Keratinocyte (primary cell): ENCODE results near the gene FARP2. TPM values are rescaled to one million over a fixed set of nuclear protein-coding genes. Genes with fewer than 3 reads are reported as not detected.

Experiments
- DNase-seq: peaks from one replicate; pipeline ENCODE4 v3.0.0-alpha.2; 2011; ENCODE audit warnings: low read depth, missing footprints, low spot score
- FAIRE-seq: peaks from 2 replicates; lab custom pipeline; 2011; peaks lifted over from hg19 to GRCh38; lab: Jason Lieb, UNC
- H2AFZ ChIP-seq: 2 replicates; pipeline ENCODE4 v1.6.0; 2012; ENCODE audit warnings: low read length, control low read depth, inconsistent platforms; ENCODE audit not compliant: control insufficient read depth
- H3K27ac ChIP-seq: 2 replicates; pipeline ENCODE4 v1.5.1; 2011; ENCODE audit warnings: low read length; ENCODE audit not compliant: control insufficient read depth, insufficient read depth
- H3K27me3 ChIP-seq: 3 replicates; pipeline ENCODE4 v1.6.0; 2011; ENCODE audit warnings: low read length; ENCODE audit not compliant: control insufficient read depth, insufficient read depth; ENCODE audit errors: extremely low read depth
- H3K36me3 ChIP-seq, 2 experiments: 2 replicates in 1 of 2; 3 replicates in 1 of 2; pipeline ENCODE4 v1.5.1; 2011; ENCODE audit warnings: low read length in 2 of 2, mild to moderate bottlenecking in 1 of 2; ENCODE audit not compliant: control insufficient read depth in 2 of 2, insufficient read depth in 2 of 2; ENCODE audit errors: extremely low read depth in 1 of 2
- H3K4me1 ChIP-seq: 3 replicates; pipeline ENCODE4 v1.5.1; 2011; ENCODE audit warnings: low read length; ENCODE audit not compliant: control insufficient read depth, insufficient read depth; ENCODE audit errors: extremely low read depth
- H3K4me2 ChIP-seq: 3 replicates; pipeline ENCODE4 v1.6.0; 2011; ENCODE audit warnings: low read depth, low read length; ENCODE audit not compliant: control insufficient read depth, insufficient read depth; ENCODE audit errors: extremely low read depth
- H3K4me3 ChIP-seq, 3 experiments: fragments of 200-600 bp in 1 of 3; sonication (generic) in 1 of 3; 2 replicates in 2 of 3; 3 replicates in 1 of 3; pipeline ENCODE4 v1.5.1; 2011 to 2016; ENCODE audit warnings: low read length in 3 of 3, mild to moderate bottlenecking in 3 of 3, control low read depth in 2 of 3, inconsistent platforms in 1 of 3, low read depth in 1 of 3, mixed read lengths in 1 of 3, mixed run types in 1 of 3, moderate library complexity in 1 of 3; ENCODE audit not compliant: control insufficient read depth in 2 of 3, insufficient read depth in 2 of 3; ENCODE audit errors: extremely low read depth in 1 of 3
- H3K79me2 ChIP-seq: 2 replicates; pipeline ENCODE4 v1.6.0; 2012; ENCODE audit warnings: low read length; ENCODE audit not compliant: control insufficient read depth, insufficient read depth
- H3K9ac ChIP-seq: 3 replicates; pipeline ENCODE4 v1.6.0; 2011; ENCODE audit warnings: low read length; ENCODE audit not compliant: control insufficient read depth, insufficient read depth; ENCODE audit errors: extremely low read depth
- H3K9me1 ChIP-seq: 3 replicates; pipeline ENCODE4 v1.6.0; 2011; ENCODE audit warnings: low read length; ENCODE audit not compliant: control insufficient read depth, insufficient read depth; ENCODE audit errors: extremely low read depth
- H3K9me3 ChIP-seq: 2 replicates; pipeline ENCODE4 v1.5.1; 2012; ENCODE audit warnings: low read depth, low read length; ENCODE audit not compliant: control insufficient read depth
- H4K20me1 ChIP-seq: 3 replicates; pipeline ENCODE4 v1.6.0; 2011; ENCODE audit warnings: low read length; ENCODE audit not compliant: control insufficient read depth, insufficient read depth; ENCODE audit errors: extremely low read depth
- EZH2 ChIP-seq: IDR thresholded peaks from one replicate; pipeline ENCODE4 v1.6.1; 2012; ENCODE audit warnings: inconsistent platforms, mild to moderate bottlenecking, low read length, moderate library complexity
- dilution Hi-C: fragments of 300-500 bp; cut with MboI; formaldehyde crosslinking; loops from one replicate; pipeline ENCODE4 v1.7.0; 2020; ENCODE audit warnings: low sequenced_read_pairs; ENCODE audit not compliant: extremely low pct_ligation_motif_present
- polyA plus RNA-seq, 5 experiments: library from polyadenylated mRNA; depleted of rRNA in 3 of 5; stranded (reverse) in 3 of 5; stranded (forward) in 1 of 5; unstranded in 1 of 5; fragments of >200 nt; gene quantifications; 1 replicate in 1 of 5; 2 replicates in 3 of 5; 3 replicates in 1 of 5; pipeline versions ENCODE4 v1.2.1 to v1.2.3, GENCODE V29; 2011 to 2012; ENCODE audit warnings: missing spikeins in 2 of 5, low read depth in 1 of 5, low replicate concordance in 1 of 5
- TF ChIP-seq, protein P1 (sequence below), 3 experiments: IDR thresholded peaks in 1 of 3; conservative IDR thresholded peaks in 1 of 3; optimal IDR thresholded peaks in 1 of 3; 2 replicates in 2 of 3; 3 replicates in 1 of 3; pipeline versions ENCODE3 to v1.5.1; 2011; ENCODE audit warnings: low read length in 3 of 3, mild to moderate bottlenecking in 3 of 3, moderate library complexity in 2 of 3, control low read depth in 1 of 3, inconsistent platforms in 1 of 3; ENCODE audit not compliant: insufficient read depth in 2 of 3; ENCODE audit errors: extremely low read depth in 1 of 3

FARP2 gene
- polyA plus RNA-seq, 1 donor (not counting 4 experiments of a cell fraction or from before 2014, with no cell fraction given), result 39.3 TPM

GRCh38 chr2:241501099-241501541 is 145.0 kb downstream of the FARP2 start:
- FAIRE-seq (no peak), DNase-seq (no peak)
- Histone ChIP-seq H3K27ac (no peak overlapping the region), H3K9me1 (no peaks in the 10 kb centered on the region), H3K36me3 (peaks cover 22 to 39% of the 10 kb centered on the region in 2 experiments), H3K4me3 (no peak overlapping the region), H2AFZ (no peak overlapping the region), H3K4me2 (no peak overlapping the region), H3K79me2 (peaks cover 50% of the 10 kb centered on the region), H3K4me1 (no peaks in the 10 kb centered on the region), H3K9ac (no peak overlapping the region), H3K27me3 (no peaks in the 10 kb centered on the region), H3K9me3 (no peaks in the 10 kb centered on the region), H4K20me1 (peaks cover 27% of the 10 kb centered on the region)
- dilution Hi-C loops, result no loop called here
- no peak for TF ChIP-seq EZH2
- TF ChIP-seq, protein P1, sequence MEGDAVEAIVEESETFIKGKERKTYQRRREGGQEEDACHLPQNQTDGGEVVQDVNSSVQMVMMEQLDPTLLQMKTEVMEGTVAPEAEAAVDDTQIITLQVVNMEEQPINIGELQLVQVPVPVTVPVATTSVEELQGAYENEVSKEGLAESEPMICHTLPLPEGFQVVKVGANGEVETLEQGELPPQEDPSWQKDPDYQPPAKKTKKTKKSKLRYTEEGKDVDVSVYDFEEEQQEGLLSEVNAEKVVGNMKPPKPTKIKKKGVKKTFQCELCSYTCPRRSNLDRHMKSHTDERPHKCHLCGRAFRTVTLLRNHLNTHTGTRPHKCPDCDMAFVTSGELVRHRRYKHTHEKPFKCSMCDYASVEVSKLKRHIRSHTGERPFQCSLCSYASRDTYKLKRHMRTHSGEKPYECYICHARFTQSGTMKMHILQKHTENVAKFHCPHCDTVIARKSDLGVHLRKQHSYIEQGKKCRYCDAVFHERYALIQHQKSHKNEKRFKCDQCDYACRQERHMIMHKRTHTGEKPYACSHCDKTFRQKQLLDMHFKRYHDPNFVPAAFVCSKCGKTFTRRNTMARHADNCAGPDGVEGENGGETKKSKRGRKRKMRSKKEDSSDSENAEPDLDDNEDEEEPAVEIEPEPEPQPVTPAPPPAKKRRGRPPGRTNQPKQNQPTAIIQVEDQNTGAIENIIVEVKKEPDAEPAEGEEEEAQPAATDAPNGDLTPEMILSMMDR (optimal IDR thresholded peaks at IDR 0.05 in 1 of 3, IDR thresholded peaks at IDR 0.05 in 1 of 3, conservative IDR thresholded peaks at IDR 0.05 in 1 of 3; ENCODE audit: extremely low read depth in 1 of 3, insufficient read depth in 2 of 3, low read length in 3 of 3), result no peak

GRCh38 chr2:241501551-241501950 is 145.5 kb downstream of the FARP2 start:
- dilution Hi-C loops, result no loop called here
- H4K20me1 ChIP-seq, result peaks cover 28% of the 10 kb centered on the region
- H3K4me1 ChIP-seq, result no peaks in the 10 kb centered on the region
- no peak for DNase-seq
- H2AFZ ChIP-seq, result no peak overlapping the region
- H3K4me3 ChIP-seq, result no peak overlapping the region
- FAIRE-seq, result no peak
- H3K79me2 ChIP-seq, result peaks cover 54% of the 10 kb centered on the region
- no peaks in the 10 kb centered on the region for H3K9me3 ChIP-seq
- no peak overlapping the region for H3K9ac ChIP-seq
- no peak overlapping the region for H3K27ac ChIP-seq
- H3K27me3 ChIP-seq, result no peaks in the 10 kb centered on the region
- H3K9me1 ChIP-seq, result no peaks in the 10 kb centered on the region
- H3K4me2 ChIP-seq, result no peak overlapping the region
- TF ChIP-seq, protein P1 (optimal IDR thresholded peaks at IDR 0.05 in 1 of 3, IDR thresholded peaks at IDR 0.05 in 1 of 3, conservative IDR thresholded peaks at IDR 0.05 in 1 of 3; ENCODE audit: extremely low read depth in 1 of 3, insufficient read depth in 2 of 3, low read length in 3 of 3), result no peak
- no peak for TF ChIP-seq EZH2
- H3K36me3 ChIP-seq, result peaks cover 21 to 42% of the 10 kb centered on the region in 2 experiments
